ENCODE measurements around the gene IQSEC3. TPM values are rescaled to one million over a fixed set of nuclear protein-coding genes. Genes with fewer than 3 reads are reported as not detected.

Gene IQSEC3
- total RNA-seq, 4 donors from 2014 or later, result 1.3 to 4.4 (median 3.3) TPM

- TF ChIP-seq CTCF (IDR thresholded peaks at IDR 0.05), result no peak
- DNase-seq (ENCODE audit: low spot score) (no peak), ATAC-seq (ENCODE audit: low FRiP score) (no peak)
Observed at GRCh38 chr12:160858-161257, 94.3 kb downstream of the IQSEC3 start.

- ATAC-seq (ENCODE audit: low FRiP score) (no peak), DNase-seq (ENCODE audit: low spot score) (no peak)
- no peak for TF ChIP-seq CTCF (IDR thresholded peaks at IDR 0.05)
Observed at GRCh38 chr12:161823-162222, 95.3 kb downstream of the IQSEC3 start.

- ATAC-seq (ENCODE audit: low FRiP score), result no peak
- TF ChIP-seq CTCF (IDR thresholded peaks at IDR 0.05), result no peak
- no peak for DNase-seq (ENCODE audit: low spot score)
Observed at GRCh38 chr12:162467-163307, 96.1 kb downstream of the IQSEC3 start.

GRCh38 chr12:163406-163986, 96.9 kb downstream of the IQSEC3 start:
- DNase-seq (ENCODE audit: low spot score), result no peak
- TF ChIP-seq CTCF (IDR thresholded peaks at IDR 0.05), result no peak
- ATAC-seq (ENCODE audit: low FRiP score), result no peak

GRCh38 chr12:164207-164606, 97.6 kb downstream of the IQSEC3 start:
- TF ChIP-seq CTCF (IDR thresholded peaks at IDR 0.05), result no peak
- no peak for ATAC-seq (ENCODE audit: low FRiP score)
- DNase-seq (ENCODE audit: low spot score), result no peak

- ATAC-seq (ENCODE audit: low FRiP score) (no peak), DNase-seq (ENCODE audit: low spot score) (no peak)
- no peak for TF ChIP-seq CTCF (IDR thresholded peaks at IDR 0.05)
Observed at GRCh38 chr12:165862-166368, 99.3 kb downstream of the IQSEC3 start.
